Epithelial cell of proximal tubule (primary cell): ENCODE results near the gene STIP1. TPM values are rescaled to one million over a fixed set of nuclear protein-coding genes. Genes with fewer than 3 reads are reported as not detected.

Experiments used
- DNase-seq: peaks from one replicate; pipeline ENCODE4 v3.0.0-alpha.2; 2011; ENCODE audit warnings: low read depth
- H3K4me3 ChIP-seq: 2 replicates; pipeline ENCODE4 v1.5.1; 2011; ENCODE audit warnings: low read depth, mild to moderate bottlenecking, low read length
- total RNA-seq: library from RNA; depleted of rRNA; stranded (reverse); fragments of >200 nt; gene quantifications from 2 replicates; pipeline ENCODE4 v1.2.3, GENCODE V29; 2015
- TF ChIP-seq, protein P1 (sequence below): conservative IDR thresholded peaks from 2 replicates; pipeline ENCODE4 v1.5.1; 2012; ENCODE audit warnings: low read depth, mild to moderate bottlenecking, low read length

The STIP1 gene
- total RNA-seq = 275 and 315 TPM in 2 replicates

DNA sequence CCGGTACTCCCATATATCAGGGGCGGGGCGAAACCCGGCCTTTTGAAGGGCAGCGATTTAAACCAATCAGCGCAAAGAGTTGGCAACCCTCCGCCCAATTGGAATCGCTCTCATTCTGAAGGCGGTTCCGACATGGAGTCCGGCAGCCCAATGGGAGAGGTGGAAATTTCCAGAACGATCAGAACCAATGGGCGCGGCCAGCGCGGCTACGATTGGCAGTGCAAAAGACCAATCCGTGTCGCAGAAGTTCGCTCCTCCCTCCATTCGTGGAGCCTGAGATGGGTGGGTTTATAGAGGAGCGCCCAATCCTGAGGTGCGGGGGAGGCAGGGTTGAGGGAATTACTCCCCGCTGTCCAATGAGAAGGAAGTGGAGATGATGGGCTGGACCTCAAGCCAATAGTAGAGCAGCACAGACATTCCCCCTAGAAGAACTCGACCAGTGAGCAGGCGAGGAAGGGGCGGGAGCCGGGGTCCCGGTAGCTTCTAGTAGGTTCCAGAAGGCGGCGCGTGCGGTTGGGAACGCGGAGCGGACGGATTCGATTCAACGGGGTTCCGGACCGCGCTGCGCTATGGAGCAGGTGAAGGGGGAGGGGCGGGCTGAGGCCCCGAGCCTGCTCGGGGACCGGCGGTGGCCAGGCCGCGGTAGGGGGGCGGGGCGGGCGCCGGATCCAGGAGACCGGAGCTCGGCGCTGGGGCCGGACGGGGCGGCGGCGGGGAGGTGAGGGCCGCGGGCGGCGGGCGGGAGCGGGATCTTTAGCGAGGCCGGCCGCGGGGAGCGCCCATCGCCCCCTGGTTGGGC, at the start of gene STIP1:
TSS of gene STIP1 (plus strand) at position 479 of the 799 bp plus-strand sequence. CDS start at position 570, 91 bp downstream.
- TF ChIP-seq, protein P1, sequence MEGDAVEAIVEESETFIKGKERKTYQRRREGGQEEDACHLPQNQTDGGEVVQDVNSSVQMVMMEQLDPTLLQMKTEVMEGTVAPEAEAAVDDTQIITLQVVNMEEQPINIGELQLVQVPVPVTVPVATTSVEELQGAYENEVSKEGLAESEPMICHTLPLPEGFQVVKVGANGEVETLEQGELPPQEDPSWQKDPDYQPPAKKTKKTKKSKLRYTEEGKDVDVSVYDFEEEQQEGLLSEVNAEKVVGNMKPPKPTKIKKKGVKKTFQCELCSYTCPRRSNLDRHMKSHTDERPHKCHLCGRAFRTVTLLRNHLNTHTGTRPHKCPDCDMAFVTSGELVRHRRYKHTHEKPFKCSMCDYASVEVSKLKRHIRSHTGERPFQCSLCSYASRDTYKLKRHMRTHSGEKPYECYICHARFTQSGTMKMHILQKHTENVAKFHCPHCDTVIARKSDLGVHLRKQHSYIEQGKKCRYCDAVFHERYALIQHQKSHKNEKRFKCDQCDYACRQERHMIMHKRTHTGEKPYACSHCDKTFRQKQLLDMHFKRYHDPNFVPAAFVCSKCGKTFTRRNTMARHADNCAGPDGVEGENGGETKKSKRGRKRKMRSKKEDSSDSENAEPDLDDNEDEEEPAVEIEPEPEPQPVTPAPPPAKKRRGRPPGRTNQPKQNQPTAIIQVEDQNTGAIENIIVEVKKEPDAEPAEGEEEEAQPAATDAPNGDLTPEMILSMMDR = peak; percentile 33
- peak within 1 kb of the TSS; percentile 65 for H3K4me3 ChIP-seq
- peak; percentile 100 for DNase-seq

GRCh38 chr11:64136765-64137441, 49.1 kb upstream of the STIP1 start:
- TF ChIP-seq, protein P1 = no peak
- no peak overlapping the region for H3K4me3 ChIP-seq
- DNase-seq = no peak

- no peak for DNase-seq
- no peak overlapping the region for H3K4me3 ChIP-seq
Measured at GRCh38 chr11:64138398-64138797, 47.6 kb upstream of the STIP1 start.

DNA sequence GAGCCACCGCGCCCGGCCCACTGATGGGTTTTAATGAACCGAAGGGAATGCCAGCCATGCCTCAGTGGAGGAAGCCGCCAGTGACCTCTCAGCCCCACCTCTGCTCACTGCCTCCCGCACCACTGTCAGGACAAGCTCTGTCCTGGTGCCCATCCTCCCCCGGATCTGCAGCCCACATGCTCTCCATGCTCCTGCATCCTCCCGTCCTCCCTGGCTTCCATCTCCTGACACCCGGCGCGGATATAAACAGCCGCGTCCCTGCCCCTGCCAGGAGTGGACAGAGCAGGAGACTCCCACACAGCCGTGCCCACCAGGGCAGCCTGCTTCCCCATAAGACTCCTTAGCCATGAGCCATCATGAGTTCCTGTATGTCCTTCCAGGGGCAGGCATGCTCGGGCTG, 46.9 kb upstream of the STIP1 start:
- H3K4me3 ChIP-seq = no peak overlapping the region
- no peak for DNase-seq
- TF ChIP-seq, protein P1 = no peak

More at GRCh38 chr11:64138398-64138797, 47.6 kb upstream of the STIP1 start:
- TF ChIP-seq, protein P1 = no peak

GRCh38 chr11:64140082-64140481, 45.9 kb upstream of the STIP1 start:
- H3K4me3 ChIP-seq = no peak overlapping the region
- DNase-seq = no peak
- TF ChIP-seq, protein P1 = no peak

DNA sequence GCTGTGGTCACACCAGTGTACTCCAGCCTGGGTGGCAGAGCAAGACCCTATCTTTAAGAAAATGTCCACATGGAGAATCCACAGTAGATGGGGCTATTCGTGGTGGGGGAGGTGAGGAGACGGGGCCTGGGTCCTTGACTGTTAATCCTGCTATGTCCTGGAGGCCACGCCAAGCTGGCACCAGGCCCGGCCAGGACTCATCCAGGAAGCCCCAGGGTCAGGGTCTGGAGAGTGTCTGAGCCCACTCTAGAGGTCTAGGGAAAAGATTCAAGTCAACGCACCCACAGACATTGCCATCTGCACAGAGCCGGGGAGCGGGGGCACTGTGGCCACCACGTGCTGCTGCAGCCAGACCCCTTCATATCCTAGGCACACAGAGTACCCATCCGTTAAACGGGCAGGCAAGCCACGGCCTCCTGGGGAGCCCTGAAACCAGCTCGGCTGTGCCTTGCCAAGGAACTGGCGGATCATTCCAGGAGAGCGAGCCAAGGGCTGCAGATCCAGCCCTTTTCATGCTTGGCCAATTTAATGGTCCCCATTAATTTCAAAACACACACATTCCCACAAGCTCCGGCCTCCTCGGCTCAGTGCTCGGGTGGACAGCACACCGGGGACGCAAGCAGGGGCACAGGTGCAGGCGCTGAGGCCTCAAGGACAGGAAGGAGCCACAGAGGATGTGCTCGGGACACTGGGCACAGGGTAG, 44.7 kb upstream of the STIP1 start:
- DNase-seq = peak; percentile 19

More for the DNA sequence above, 44.7 kb upstream of the STIP1 start:
- TF ChIP-seq, protein P1 = no peak
- H3K4me3 ChIP-seq = no peak overlapping the region
